Liver (tissue), 9 donors: Measurements from ENCODE around the gene NF1. TPM values are rescaled to one million over a fixed set of nuclear protein-coding genes. Genes with fewer than 3 reads are reported as not detected.
A peak's percentile ranks its signal among the peaks of the same experiment; 100 is the strongest.

Source experiments
- DNase-seq: peaks from one replicate; pipeline ENCODE4 v3.0.0-alpha.2; 2017; ENCODE audit warnings: low spot score
- H3K27ac ChIP-seq, 2 donors: one replicate each; pipeline ENCODE4 v1.7.0; 2013; ENCODE audit warnings: inconsistent platforms in 2 of 2, low read length in 2 of 2, control low read depth in 1 of 2, low read depth in 1 of 2, mild to moderate bottlenecking in 1 of 2
- H3K27me3 ChIP-seq, 4 donors: one replicate each; pipeline versions ENCODE4 v1.6.1 to v1.7.0; 2013; ENCODE audit warnings: low read length in 3 of 4, inconsistent platforms in 1 of 4, mild to moderate bottlenecking in 1 of 4, moderate library complexity in 1 of 4; ENCODE audit not compliant: control insufficient read depth in 4 of 4, insufficient read depth in 4 of 4
- H3K36me3 ChIP-seq, 4 donors: one replicate each; pipeline versions ENCODE4 v1.6.1 to v1.7.0; 2013; ENCODE audit warnings: low read length in 3 of 4, mild to moderate bottlenecking in 3 of 4, low read depth in 1 of 4, moderate library complexity in 1 of 4; ENCODE audit not compliant: control insufficient read depth in 4 of 4, insufficient read depth in 3 of 4
- H3K4me1 ChIP-seq, 4 donors: one replicate each; pipeline versions ENCODE4 v1.6.1 to v1.7.0; 2013; ENCODE audit warnings: low read length in 3 of 4, mild to moderate bottlenecking in 3 of 4, moderate library complexity in 1 of 4; ENCODE audit not compliant: control insufficient read depth in 4 of 4, insufficient read depth in 4 of 4
- H3K4me3 ChIP-seq, 3 donors: one replicate each; pipeline versions ENCODE4 v1.6.1 to v1.7.0; 2013; ENCODE audit warnings: low read length in 3 of 3, control low read depth in 1 of 3, low read depth in 1 of 3, mild to moderate bottlenecking in 1 of 3
- H3K9ac ChIP-seq, 2 donors: one replicate each; pipeline ENCODE4 v1.7.0; 2013; ENCODE audit warnings: low read length in 2 of 2, mild to moderate bottlenecking in 2 of 2, moderate library complexity in 2 of 2, control low read depth in 1 of 2, low read depth in 1 of 2
- H3K9me3 ChIP-seq, 4 donors: one replicate each; pipeline versions ENCODE4 v1.6.1 to v1.7.0; 2013; ENCODE audit warnings: low read length in 3 of 4; ENCODE audit not compliant: control insufficient read depth in 4 of 4
- CTCF ChIP-seq: fragments of 150-350 bp; IDR thresholded peaks from 2 replicates; pipeline ENCODE4 v1.5.1; 2017; ENCODE audit warnings: improper control_type of control experiment, low read depth, low read length; ENCODE audit not compliant: missing input control
- FOXA1 ChIP-seq: IDR thresholded peaks from 2 replicates; pipeline ENCODE4 v1.6.1; 2016; ENCODE audit warnings: antibody characterized with exemption
- FOXA2 ChIP-seq: IDR thresholded peaks from 2 replicates; pipeline ENCODE4 v1.6.1; 2016; ENCODE audit warnings: antibody characterized with exemption
- GABPA ChIP-seq, 2 donors: IDR thresholded peaks in 1 of 2; conservative IDR thresholded peaks in 1 of 2; 2 replicates each; pipeline ENCODE4 v1.6.1; 2016; ENCODE audit warnings: antibody characterized with exemption in 2 of 2, mild to moderate bottlenecking in 1 of 2, moderate library complexity in 1 of 2
- HNF4A ChIP-seq, 2 donors: conservative IDR thresholded peaks; 2 replicates each; pipeline ENCODE4 v1.6.1; 2016; ENCODE audit warnings: antibody characterized with exemption in 2 of 2, mild to moderate bottlenecking in 2 of 2
- HNF4G ChIP-seq: IDR thresholded peaks from 2 replicates; pipeline ENCODE4 v1.6.1; 2016; ENCODE audit warnings: antibody characterized with exemption
- MAX ChIP-seq: IDR thresholded peaks from 2 replicates; pipeline ENCODE4 v1.6.1; 2016; ENCODE audit warnings: antibody characterized with exemption
- NR2F2 ChIP-seq: IDR thresholded peaks from 2 replicates; pipeline ENCODE4 v1.6.1; 2016; ENCODE audit warnings: antibody characterized with exemption
- RAD21 ChIP-seq, 2 donors: IDR thresholded peaks; 2 replicates each; pipeline ENCODE4 v1.6.1; 2016; ENCODE audit warnings: antibody characterized with exemption in 2 of 2, mild to moderate bottlenecking in 2 of 2
- RXRA ChIP-seq, 2 donors: IDR thresholded peaks; 2 replicates each; pipeline ENCODE4 v1.6.1; 2017 to 2018; ENCODE audit warnings: antibody characterized with exemption in 2 of 2, mild to moderate bottlenecking in 1 of 2
- SP1 ChIP-seq: IDR thresholded peaks from 2 replicates; pipeline ENCODE4 v1.6.1; 2018; ENCODE audit warnings: antibody characterized with exemption, mild to moderate bottlenecking
- TAF1 ChIP-seq: conservative IDR thresholded peaks from 2 replicates; pipeline ENCODE4 v1.6.1; 2016; ENCODE audit warnings: antibody characterized with exemption, mild to moderate bottlenecking
- YY1 ChIP-seq: IDR thresholded peaks from 2 replicates; pipeline ENCODE4 v1.6.1; 2016; ENCODE audit warnings: antibody characterized with exemption, mild to moderate bottlenecking
- WGBS: extraction: QIAGEN DNeasy Blood & Tissue Kit; methylation state at CpG from one replicate; pipeline ENCODE4 v1.1.7; 2013; 5-methylcytosine and 5-hydroxymethylcytosine counted together
- polyA plus RNA-seq, 2 donors: library from polyadenylated mRNA; stranded (reverse) in 1 of 2; unstranded in 1 of 2; fragments of 200-250 nt in 1 of 2; fragments of >200 nt in 1 of 2; fragmentation: Nextera tagmentation in 1 of 2; extraction: Ambion mirVana in 1 of 2; gene quantifications; one replicate each; pipeline versions ENCODE4 v1.2.1 to v1.2.3, GENCODE V29; 2013 to 2015
- total RNA-seq, 2 donors: library from RNA; depleted of rRNA; stranded (reverse); fragments of >200 nt; gene quantifications; one replicate each; pipeline ENCODE4 v1.2.3, GENCODE V29; 2014
- TF ChIP-seq, protein P1 (sequence below): IDR thresholded peaks from 2 replicates; pipeline ENCODE4 v1.6.1; 2016; ENCODE audit warnings: antibody characterized with exemption, mild to moderate bottlenecking
- donor health status: healthy.
- donor health status: healthy.
- donor health status: healthy.
- donor health status: healthy.
- donor health status: healthy.

The NF1 gene
- total and polyA plus RNA-seq, 4 donors, result 4.6 to 42.6 (median 13.5) TPM

GRCh38 chr17:31128241-31128640 lies 33.5 kb downstream of the NF1 start:
- Histone ChIP-seq H3K27ac (no peak overlapping the region), H3K36me3 (no peaks in the 10 kb centered on the region), H3K9me3 (no peaks in the 10 kb centered on the region), H3K4me1 (peaks cover 3 to 23% (median 17%) of the 10 kb centered on the region in 4 donors), H3K4me3 (no peak overlapping the region), H3K27me3 (no peaks in the 10 kb centered on the region), H3K9ac (no peak overlapping the region)
- no peak for TF ChIP-seq RXRA (IDR thresholded peaks at IDR 0.05)
- no peak for TF ChIP-seq FOXA1
- no peak for DNase-seq
- 85% methylated on average over 3 of the region's 3 CpGs for WGBS

DNA sequence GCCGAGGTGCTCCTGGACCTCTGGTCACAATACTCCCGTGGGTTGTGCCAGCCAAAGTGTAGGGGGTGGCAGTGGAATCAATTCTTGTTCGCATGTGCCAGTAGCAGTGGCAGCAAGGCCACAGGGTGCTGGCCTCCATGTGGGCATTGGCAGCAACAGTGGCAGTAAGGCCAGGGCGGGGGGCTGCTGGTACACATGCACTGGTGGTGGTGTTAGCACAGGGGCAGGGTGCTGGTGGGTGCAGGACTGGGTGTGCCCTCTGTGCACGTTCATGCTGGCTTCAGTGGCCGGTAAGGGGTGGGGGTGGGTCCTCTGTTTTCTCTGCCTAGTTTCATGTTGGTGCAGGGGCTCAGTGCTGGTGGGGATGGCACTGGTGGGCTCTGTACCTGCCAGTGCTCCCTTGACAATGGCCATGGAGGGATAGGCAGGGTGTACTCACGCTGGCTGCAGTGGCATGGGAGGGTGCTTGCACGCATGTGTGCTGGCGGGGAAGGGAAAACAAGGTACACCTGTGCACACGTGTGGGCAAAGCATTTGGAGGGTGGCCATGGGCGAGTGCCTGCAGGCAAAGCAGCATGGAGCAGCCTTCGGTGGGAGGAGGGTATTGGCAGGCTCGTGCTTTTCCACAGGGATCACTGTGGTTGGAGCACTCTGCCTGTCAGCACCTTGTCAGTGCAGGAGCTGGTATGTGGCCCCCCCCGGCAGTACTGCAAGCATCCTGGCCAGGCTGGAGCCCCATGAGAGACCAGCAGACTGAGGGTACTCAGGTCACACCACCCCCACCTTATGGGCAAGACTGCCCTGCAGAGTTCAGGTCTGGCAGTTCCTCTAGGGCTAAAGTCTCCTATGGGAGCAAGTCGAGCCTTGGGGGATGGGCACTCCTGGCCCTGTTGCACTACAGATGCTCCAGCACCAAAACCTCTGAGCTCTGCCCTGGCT lies 35.8 kb downstream of the NF1 start:
- H3K9ac ChIP-seq, result no peak overlapping the region
- no peak overlapping the region for H3K4me3 ChIP-seq
- H3K9me3 ChIP-seq, result no peaks in the 10 kb centered on the region
- no peaks in the 10 kb centered on the region for H3K36me3 ChIP-seq
- WGBS, result 86% methylated on average over 15 of the region's 15 CpGs
- DNase-seq, result no peak
- H3K27me3 ChIP-seq, result no peaks in the 10 kb centered on the region
- H3K27ac ChIP-seq, result no peak overlapping the region
- no peak for TF ChIP-seq RXRA (IDR thresholded peaks at IDR 0.05)
- TF ChIP-seq TAF1, result no peak
- TF ChIP-seq FOXA2, result no peak
- TF ChIP-seq, protein P1, sequence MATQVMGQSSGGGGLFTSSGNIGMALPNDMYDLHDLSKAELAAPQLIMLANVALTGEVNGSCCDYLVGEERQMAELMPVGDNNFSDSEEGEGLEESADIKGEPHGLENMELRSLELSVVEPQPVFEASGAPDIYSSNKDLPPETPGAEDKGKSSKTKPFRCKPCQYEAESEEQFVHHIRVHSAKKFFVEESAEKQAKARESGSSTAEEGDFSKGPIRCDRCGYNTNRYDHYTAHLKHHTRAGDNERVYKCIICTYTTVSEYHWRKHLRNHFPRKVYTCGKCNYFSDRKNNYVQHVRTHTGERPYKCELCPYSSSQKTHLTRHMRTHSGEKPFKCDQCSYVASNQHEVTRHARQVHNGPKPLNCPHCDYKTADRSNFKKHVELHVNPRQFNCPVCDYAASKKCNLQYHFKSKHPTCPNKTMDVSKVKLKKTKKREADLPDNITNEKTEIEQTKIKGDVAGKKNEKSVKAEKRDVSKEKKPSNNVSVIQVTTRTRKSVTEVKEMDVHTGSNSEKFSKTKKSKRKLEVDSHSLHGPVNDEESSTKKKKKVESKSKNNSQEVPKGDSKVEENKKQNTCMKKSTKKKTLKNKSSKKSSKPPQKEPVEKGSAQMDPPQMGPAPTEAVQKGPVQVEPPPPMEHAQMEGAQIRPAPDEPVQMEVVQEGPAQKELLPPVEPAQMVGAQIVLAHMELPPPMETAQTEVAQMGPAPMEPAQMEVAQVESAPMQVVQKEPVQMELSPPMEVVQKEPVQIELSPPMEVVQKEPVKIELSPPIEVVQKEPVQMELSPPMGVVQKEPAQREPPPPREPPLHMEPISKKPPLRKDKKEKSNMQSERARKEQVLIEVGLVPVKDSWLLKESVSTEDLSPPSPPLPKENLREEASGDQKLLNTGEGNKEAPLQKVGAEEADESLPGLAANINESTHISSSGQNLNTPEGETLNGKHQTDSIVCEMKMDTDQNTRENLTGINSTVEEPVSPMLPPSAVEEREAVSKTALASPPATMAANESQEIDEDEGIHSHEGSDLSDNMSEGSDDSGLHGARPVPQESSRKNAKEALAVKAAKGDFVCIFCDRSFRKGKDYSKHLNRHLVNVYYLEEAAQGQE, result no peak
- peak in 1 of 2 donors; percentile 57 for TF ChIP-seq HNF4A (conservative IDR thresholded peaks at IDR 0.05)
- TF ChIP-seq YY1, result no peak
- TF ChIP-seq MAX, result no peak
- TF ChIP-seq SP1, result no peak
- H3K4me1 ChIP-seq, result peaks cover 3 to 23% (median 17%) of the 10 kb centered on the region in 4 donors

DNA sequence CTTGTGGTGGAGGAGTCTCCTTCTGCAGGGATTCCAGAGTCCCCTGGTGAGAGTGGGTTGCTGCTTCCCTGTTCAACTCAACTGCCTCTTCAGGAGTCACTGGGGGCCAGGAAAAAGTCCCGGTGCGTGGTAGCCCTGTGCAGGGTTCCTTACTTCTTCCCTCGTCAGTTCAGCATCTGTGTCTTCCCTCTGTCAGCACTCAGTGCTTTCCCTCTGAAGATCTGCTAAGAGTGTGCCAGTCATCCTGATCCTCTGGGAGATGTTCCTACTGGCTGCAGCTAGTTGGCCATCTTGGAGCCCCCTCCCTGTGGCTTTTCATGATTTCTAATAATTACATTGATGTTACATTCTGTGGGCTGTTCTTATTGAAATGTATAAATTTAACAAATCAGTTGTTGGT lies 36.5 kb downstream of the NF1 start:
- no peak overlapping the region for H3K9ac ChIP-seq
- no peaks in the 10 kb centered on the region for H3K27me3 ChIP-seq
- H3K27ac ChIP-seq, result no peak overlapping the region
- 95% methylated on average over 3 of the region's 3 CpGs for WGBS
- no peaks in the 10 kb centered on the region for H3K9me3 ChIP-seq
- peaks cover 3 to 21% (median 16%) of the 10 kb centered on the region in 4 donors for H3K4me1 ChIP-seq
- TF ChIP-seq, protein P1, result no peak
- TF ChIP-seq SP1 (no peak), RXRA (IDR thresholded peaks at IDR 0.05) (no peak), HNF4G (no peak), YY1 (no peak), CTCF (no peak), GABPA (IDR thresholded peaks at IDR 0.05 in 1 of 2, conservative IDR thresholded peaks at IDR 0.05 in 1 of 2) (no peak), RAD21 (IDR thresholded peaks at IDR 0.05) (no peak), NR2F2 (no peak), FOXA1 (no peak), MAX (no peak), HNF4A (conservative IDR thresholded peaks at IDR 0.05) (no peak)
- DNase-seq, result no peak
- no peaks in the 10 kb centered on the region for H3K36me3 ChIP-seq
- H3K4me3 ChIP-seq, result no peak overlapping the region
